ENCODE measurements around the gene NPAS2.

Gene NPAS2

GRCh38 chr2:101003278-101003775, 183.4 kb downstream of the NPAS2 start:
- no peak for DNase-seq (ENCODE audit: low read depth)
- H3K4me3 ChIP-seq (ENCODE audit: control insufficient read depth, low read depth, low read length): peak overlapping the region; percentile 99
- TF ChIP-seq, protein P1, sequence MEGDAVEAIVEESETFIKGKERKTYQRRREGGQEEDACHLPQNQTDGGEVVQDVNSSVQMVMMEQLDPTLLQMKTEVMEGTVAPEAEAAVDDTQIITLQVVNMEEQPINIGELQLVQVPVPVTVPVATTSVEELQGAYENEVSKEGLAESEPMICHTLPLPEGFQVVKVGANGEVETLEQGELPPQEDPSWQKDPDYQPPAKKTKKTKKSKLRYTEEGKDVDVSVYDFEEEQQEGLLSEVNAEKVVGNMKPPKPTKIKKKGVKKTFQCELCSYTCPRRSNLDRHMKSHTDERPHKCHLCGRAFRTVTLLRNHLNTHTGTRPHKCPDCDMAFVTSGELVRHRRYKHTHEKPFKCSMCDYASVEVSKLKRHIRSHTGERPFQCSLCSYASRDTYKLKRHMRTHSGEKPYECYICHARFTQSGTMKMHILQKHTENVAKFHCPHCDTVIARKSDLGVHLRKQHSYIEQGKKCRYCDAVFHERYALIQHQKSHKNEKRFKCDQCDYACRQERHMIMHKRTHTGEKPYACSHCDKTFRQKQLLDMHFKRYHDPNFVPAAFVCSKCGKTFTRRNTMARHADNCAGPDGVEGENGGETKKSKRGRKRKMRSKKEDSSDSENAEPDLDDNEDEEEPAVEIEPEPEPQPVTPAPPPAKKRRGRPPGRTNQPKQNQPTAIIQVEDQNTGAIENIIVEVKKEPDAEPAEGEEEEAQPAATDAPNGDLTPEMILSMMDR (IDR thresholded peaks at IDR 0.05; ENCODE audit: control insufficient read depth, insufficient read depth, low read depth, low read length, missing control alignments): no peak

DNA sequence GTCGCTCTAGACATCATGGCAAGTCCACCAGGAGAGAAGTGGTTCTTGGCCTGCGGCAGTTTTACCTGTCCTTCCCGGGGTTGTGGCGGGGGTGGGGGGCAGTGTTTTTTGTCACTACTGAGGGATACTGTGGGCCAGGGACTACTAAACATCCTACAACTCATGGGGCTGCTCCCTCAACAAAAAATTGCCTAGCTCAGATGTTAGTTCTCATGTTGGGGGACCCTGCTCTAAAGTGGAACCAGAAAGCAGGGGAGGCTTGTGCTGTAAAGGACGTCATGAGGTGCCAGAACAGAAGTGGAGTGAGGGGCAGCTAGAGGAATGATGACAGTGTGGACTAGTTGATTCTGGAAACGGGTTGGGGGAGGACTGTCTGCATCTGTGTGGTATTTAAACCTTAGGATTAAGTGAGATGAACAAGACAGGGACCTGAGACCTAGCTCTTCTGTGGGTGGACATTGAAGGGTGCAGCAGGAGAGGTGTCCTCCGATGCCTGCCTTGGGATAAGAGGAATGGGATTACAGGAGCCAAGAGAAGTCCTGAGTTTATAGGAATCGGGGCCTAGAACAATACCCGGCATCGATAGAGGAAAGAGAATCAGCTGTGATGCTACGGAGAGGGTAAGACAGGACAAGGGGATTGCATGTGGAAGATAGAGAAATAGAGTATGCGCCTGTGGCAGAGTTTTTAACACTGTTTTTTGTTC, 184.8 kb downstream of the NPAS2 start:
- peak overlapping the region; percentile 8 for H3K4me3 ChIP-seq (ENCODE audit: control insufficient read depth, low read depth, low read length)
- DNase-seq (ENCODE audit: low read depth): no peak
- TF ChIP-seq, protein P1 (IDR thresholded peaks at IDR 0.05; ENCODE audit: control insufficient read depth, insufficient read depth, low read depth, low read length, missing control alignments): no peak

DNA sequence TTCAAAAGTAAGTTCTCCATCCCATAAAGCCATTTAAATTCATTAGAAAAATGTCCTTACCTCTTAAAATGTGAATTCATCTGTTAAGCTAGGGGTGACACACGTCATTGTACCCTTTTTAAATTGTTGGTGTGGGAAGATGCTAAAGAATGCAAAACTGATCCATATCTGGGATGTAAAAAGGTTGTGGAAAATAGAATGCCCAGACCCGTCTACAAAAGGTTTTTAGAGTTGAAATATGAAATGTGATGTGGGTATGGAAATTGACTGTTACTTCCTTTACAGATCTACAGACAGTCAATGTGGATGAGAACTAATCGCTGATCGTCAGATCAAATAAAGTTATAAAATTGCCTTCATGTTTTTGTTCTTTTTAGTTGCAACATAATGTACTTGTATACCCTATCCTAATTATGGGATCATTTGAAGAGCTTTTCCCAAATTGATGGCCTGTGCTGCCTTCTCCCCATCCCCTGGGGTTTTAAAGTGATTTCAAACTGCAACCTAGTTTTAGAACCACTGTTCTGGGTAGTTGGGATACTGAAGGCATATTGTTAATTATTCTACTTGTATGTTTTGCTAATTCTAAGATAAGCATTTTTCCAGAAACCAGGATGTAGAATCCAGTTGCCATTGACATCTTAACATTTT, 186.3 kb downstream of the NPAS2 start:
- no peak for DNase-seq (ENCODE audit: low read depth)
- TF ChIP-seq, protein P1 (IDR thresholded peaks at IDR 0.05; ENCODE audit: control insufficient read depth, insufficient read depth, low read depth, low read length, missing control alignments): no peak
- no peak overlapping the region for H3K4me3 ChIP-seq (ENCODE audit: control insufficient read depth, low read depth, low read length)

- TF ChIP-seq, protein P1 (IDR thresholded peaks at IDR 0.05; ENCODE audit: control insufficient read depth, insufficient read depth, low read depth, low read length, missing control alignments): no peak
- H3K4me3 ChIP-seq (ENCODE audit: control insufficient read depth, low read depth, low read length): no peak overlapping the region
- no peak for DNase-seq (ENCODE audit: low read depth)
Measured at GRCh38 chr2:101007415-101008345, 187.7 kb downstream of the NPAS2 start.

- no peak for DNase-seq (ENCODE audit: low read depth)
- TF ChIP-seq, protein P1 (IDR thresholded peaks at IDR 0.05; ENCODE audit: control insufficient read depth, insufficient read depth, low read depth, low read length, missing control alignments): no peak
Measured at GRCh38 chr2:101011152-101011551, 191.2 kb downstream of the NPAS2 start.

GRCh38 chr2:101012054-101012705, 192.2 kb downstream of the NPAS2 start:
- DNase-seq (ENCODE audit: low read depth): no peak
- no peak overlapping the region for H3K4me3 ChIP-seq (ENCODE audit: control insufficient read depth, low read depth, low read length)
- TF ChIP-seq, protein P1 (IDR thresholded peaks at IDR 0.05; ENCODE audit: control insufficient read depth, insufficient read depth, low read depth, low read length, missing control alignments): no peak

More at GRCh38 chr2:101011152-101011551, 191.2 kb downstream of the NPAS2 start:
- H3K4me3 ChIP-seq (ENCODE audit: control insufficient read depth, low read depth, low read length): no peak overlapping the region

All from AG09309 (cell line).